HG02885 (cell line): Measurements from ENCODE around the gene MAPKBP1.
A peak's percentile ranks its signal among the peaks of the same experiment; 100 is the strongest.
"Not testable (repeated sequence)": the region's sequence is repeated elsewhere in the genome, so short reads cannot be mapped to it uniquely, and the experiment has no call there.

ENCODE experiments used
- ATAC-seq: cut with Tn5 transposase; IDR thresholded peaks from one replicate; pipeline ENCODE4 v1.9.1; 2021; ENCODE audit warnings: mild to moderate bottlenecking; ENCODE audit not compliant: unreplicated experiment, poor library complexity

The MAPKBP1 gene

GRCh38 chr15:41774062-41774881, at the start of gene MAPKBP1:
Gene MAPKBP1 (plus strand): TSS chr15:41774484. CDS start chr15:41775276, 792 bp downstream.
- ATAC-seq = peak; percentile 86

- ATAC-seq = no peak
Measured at GRCh38 chr15:41727143-41727542, 47.1 kb upstream of the MAPKBP1 start.

GRCh38 chr15:41728061-41728460, 46.2 kb upstream of the MAPKBP1 start:
- ATAC-seq = not testable (repeated sequence)

- no peak for ATAC-seq
Measured at GRCh38 chr15:41730543-41730942, 43.7 kb upstream of the MAPKBP1 start.

- no peak for ATAC-seq
Measured at GRCh38 chr15:41732483-41732882, 41.8 kb upstream of the MAPKBP1 start.

GRCh38 chr15:41734079-41734478, 40.2 kb upstream of the MAPKBP1 start:
- ATAC-seq = no peak

- no peak for ATAC-seq
Measured at GRCh38 chr15:41735046-41735445, 39.2 kb upstream of the MAPKBP1 start.

GRCh38 chr15:41735492-41735891, 38.8 kb upstream of the MAPKBP1 start:
- not testable (repeated sequence) for ATAC-seq

GRCh38 chr15:41746802-41747201, 27.5 kb upstream of the MAPKBP1 start:
- no peak for ATAC-seq

- no peak for ATAC-seq
Measured at GRCh38 chr15:41756198-41756597, 18.1 kb upstream of the MAPKBP1 start.

GRCh38 chr15:41772720-41773331, 1.5 kb upstream of the MAPKBP1 start:
- no peak for ATAC-seq

GRCh38 chr15:41773332-41773728, 954 bp upstream of the MAPKBP1 start:
- ATAC-seq = no peak

GRCh38 chr15:41773729-41774061, 589 bp upstream of the MAPKBP1 start:
- no peak for ATAC-seq

- ATAC-seq = no peak
Measured at GRCh38 chr15:41774882-41775417, 666 bp downstream of the MAPKBP1 start.

GRCh38 chr15:41775651-41776050, 1.4 kb downstream of the MAPKBP1 start:
- ATAC-seq = no peak

GRCh38 chr15:41777421-41777973, 3.2 kb downstream of the MAPKBP1 start:
- ATAC-seq = no peak

GRCh38 chr15:41778521-41778920, 4.2 kb downstream of the MAPKBP1 start:
- no peak for ATAC-seq

GRCh38 chr15:41779662-41780157, 5.4 kb downstream of the MAPKBP1 start:
- ATAC-seq = no peak

- no peak for ATAC-seq
Measured at GRCh38 chr15:41780266-41780665, 6.0 kb downstream of the MAPKBP1 start.

- no peak for ATAC-seq
Measured at GRCh38 chr15:41780727-41781126, 6.4 kb downstream of the MAPKBP1 start.
